Caco-2 (cell line): ENCODE results near the gene MTO1. TPM values are rescaled to one million over a fixed set of nuclear protein-coding genes. Genes with fewer than 3 reads are reported as not detected.

Source experiments
- BruUV-seq: library from RNA; stranded (reverse); fragments of 400-500 nt; replicated peaks from 2 replicates; lab custom pipeline; 2021; lab: Mats Ljungman, UMichigan
- CTCF ChIA-PET: fragments of 300-600 bp; sonication (Branson Sonifier 250); formaldehyde crosslinking; loops from one replicate; lab custom pipeline; 2022; ENCODE audit warnings: antibody characterized with exemption; lab: Charles Lee
- POLR2A ChIA-PET: fragments of 300-600 bp; sonication (Branson Sonifier 250); formaldehyde crosslinking; loops from one replicate; lab custom pipeline; 2022; ENCODE audit warnings: antibody characterized with exemption; lab: Charles Lee
- DNase-seq, 2 experiments: peaks; one replicate each; pipeline versions ENCODE4 v3.0.0 to v3.0.0-alpha.2; 2020 to 2022
- H3K27me3 ChIP-seq: replicated peaks from 2 replicates; pipeline ENCODE4 v1.6.0; 2011; ENCODE audit warnings: low read length; ENCODE audit not compliant: control insufficient read depth, insufficient read depth
- H3K36me3 ChIP-seq: 2 replicates; pipeline ENCODE4 v1.5.1; 2011; ENCODE audit warnings: low read length; ENCODE audit not compliant: control insufficient read depth, insufficient read depth
- H3K4me1 ChIP-seq: fragments of 250-450 bp; sonication (Bioruptor Pico); 2 replicates; pipeline ENCODE4 v1.5.1; 2020; ENCODE audit warnings: mild to moderate bottlenecking
- H3K4me3 ChIP-seq: 2 replicates; pipeline ENCODE4 v1.5.1; 2011; ENCODE audit warnings: low read depth, mild to moderate bottlenecking, control low read depth, low read length
- H3K9me3 ChIP-seq: fragments of 250-450 bp; sonication (Bioruptor Pico); 2 replicates; pipeline ENCODE4 v1.5.1; 2020; ENCODE audit warnings: mild to moderate bottlenecking, moderate library complexity
- H3K27ac Mint-ChIP-seq: one replicate; pipeline ENCODE4 v1.8.0; 2022; ENCODE audit warnings: mixed read lengths; ENCODE audit not compliant: unreplicated experiment
- H3K27me3 Mint-ChIP-seq: one replicate; pipeline ENCODE4 v1.8.0; 2022; ENCODE audit warnings: mixed read lengths; ENCODE audit not compliant: insufficient read depth, unreplicated experiment
- H3K36me3 Mint-ChIP-seq: one replicate; pipeline ENCODE4 v1.8.0; 2022; ENCODE audit warnings: mild to moderate bottlenecking, mixed read lengths; ENCODE audit not compliant: insufficient read depth, unreplicated experiment
- H3K4me1 Mint-ChIP-seq: one replicate; pipeline ENCODE4 v1.8.0; 2022; ENCODE audit warnings: low read depth, mixed read lengths; ENCODE audit not compliant: unreplicated experiment
- H3K4me3 Mint-ChIP-seq: one replicate; pipeline ENCODE4 v1.8.0; 2022; ENCODE audit warnings: mild to moderate bottlenecking, moderate library complexity, mixed read lengths; ENCODE audit not compliant: unreplicated experiment
- H3K9me3 Mint-ChIP-seq: one replicate; pipeline ENCODE4 v1.8.0; 2022; ENCODE audit warnings: mixed read lengths; ENCODE audit not compliant: unreplicated experiment
- CTCF ChIP-seq, 2 experiments: fragments of 200-600 bp in 1 of 2; IDR thresholded peaks; 1 replicate in 1 of 2; 2 replicates in 1 of 2; pipeline versions ENCODE4 v1.5.1 to v1.8.0; 2011 to 2022; ENCODE audit warnings: antibody characterized with exemption in 1 of 2, control low read depth in 1 of 2, inconsistent platforms in 1 of 2, low read depth in 1 of 2, low read length in 1 of 2, mild to moderate bottlenecking in 1 of 2, moderate library complexity in 1 of 2; ENCODE audit not compliant: insufficient read depth in 1 of 2, severe bottlenecking in 1 of 2, unreplicated experiment in 1 of 2
- intact Hi-C: fragments of 100-400 bp; cut with micrococcal nuclease; formaldehyde crosslinking; loops from one replicate; pipeline ENCODE4 v1.10.0; 2022; ENCODE audit not compliant: unreplicated experiment
- total RNA-seq: library from RNA; stranded (reverse); gene quantifications from 2 replicates; pipeline ENCODE4 v1.2.3, GENCODE V29; 2022

MTO1 gene
- total RNA-seq, 1 experiment from 2014 or later = 28.7 TPM

GRCh38 chr6:73471686-73472290, 10.3 kb downstream of the MTO1 start:
- TF ChIP-seq CTCF (IDR thresholded peaks at IDR 0.05; ENCODE audit: insufficient read depth in 1 of 2, low read depth in 1 of 2, low read length in 1 of 2, severe bottlenecking in 1 of 2, unreplicated experiment in 1 of 2) = no peak
- CTCF ChIA-PET = no interaction called here
- H3K27me3 Mint-ChIP-seq = no peaks in the 10 kb centered on the region
- Histone ChIP-seq H3K27me3 (no peaks in the 10 kb centered on the region), H3K9me3 (no peaks in the 10 kb centered on the region), H3K36me3 (no peaks in the 10 kb centered on the region; the same call in 1 of the 2 replicates), H3K4me1 (no peaks in the 10 kb centered on the region), H3K4me3 (no peak overlapping the region)
- H3K27ac Mint-ChIP-seq = no peak overlapping the region
- intact Hi-C loops = loop anchor here (1.0 kb wide), 1 partner anchor 133 kb away; no protein-coding TSS in a partner anchor
- POLR2A ChIA-PET = no interaction called here
- no peaks in the 10 kb centered on the region for H3K4me1 Mint-ChIP-seq
- BruUV-seq = no TSS peak
- no peak for DNase-seq
- no peak overlapping the region for H3K4me3 Mint-ChIP-seq
- H3K9me3 Mint-ChIP-seq = no peaks in the 10 kb centered on the region
- peaks cover 74% of the 10 kb centered on the region for H3K36me3 Mint-ChIP-seq

GRCh38 chr6:73476723-73477122, 15.2 kb downstream of the MTO1 start:
- Mint-ChIP-seq H3K36me3 (peaks cover 67% of the 10 kb centered on the region), H3K4me1 (no peaks in the 10 kb centered on the region), H3K27me3 (no peaks in the 10 kb centered on the region), H3K27ac (no peak overlapping the region), H3K9me3 (no peaks in the 10 kb centered on the region), H3K4me3 (no peak overlapping the region)
- TF ChIP-seq CTCF (IDR thresholded peaks at IDR 0.05; ENCODE audit: insufficient read depth in 1 of 2, low read depth in 1 of 2, low read length in 1 of 2, severe bottlenecking in 1 of 2, unreplicated experiment in 1 of 2) = no peak
- Histone ChIP-seq H3K4me1 (no peaks in the 10 kb centered on the region), H3K27me3 (no peaks in the 10 kb centered on the region), H3K4me3 (no peak overlapping the region), H3K36me3 (no peaks in the 10 kb centered on the region), H3K9me3 (no peaks in the 10 kb centered on the region)
- CTCF ChIA-PET = no interaction called here
- POLR2A ChIA-PET = no interaction called here
- intact Hi-C loops = no loop called here
- no TSS peak for BruUV-seq
- no peak for DNase-seq

DNA sequence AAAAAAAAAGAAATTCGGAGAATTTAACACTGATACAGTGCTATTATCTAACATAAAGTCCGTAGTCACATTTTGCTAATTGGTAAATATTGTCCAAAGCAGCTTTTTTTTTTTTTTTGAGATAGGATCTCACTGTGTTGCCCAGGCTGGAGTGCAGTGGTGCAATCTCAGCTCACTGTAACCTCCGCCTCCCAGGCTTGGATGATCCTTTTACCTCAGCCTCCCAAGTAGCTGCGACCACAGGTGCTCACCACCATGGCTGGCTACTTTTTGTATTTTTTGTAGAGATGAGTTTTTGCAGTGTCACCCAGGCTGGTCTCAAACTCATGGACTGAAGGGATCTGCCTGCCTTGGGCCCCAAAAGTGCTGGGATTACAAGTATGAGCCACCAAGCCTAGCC, 15.9 kb downstream of the MTO1 start:
- Histone ChIP-seq H3K4me1 (no peaks in the 10 kb centered on the region), H3K27me3 (no peaks in the 10 kb centered on the region), H3K9me3 (no peaks in the 10 kb centered on the region), H3K36me3 (no peaks in the 10 kb centered on the region), H3K4me3 (no peak overlapping the region)
- BruUV-seq = no TSS peak
- H3K27ac Mint-ChIP-seq = no peak overlapping the region
- no peak for TF ChIP-seq CTCF (IDR thresholded peaks at IDR 0.05; ENCODE audit: insufficient read depth in 1 of 2, low read depth in 1 of 2, low read length in 1 of 2, severe bottlenecking in 1 of 2, unreplicated experiment in 1 of 2)
- H3K4me1 Mint-ChIP-seq = no peaks in the 10 kb centered on the region
- peaks cover 67% of the 10 kb centered on the region for H3K36me3 Mint-ChIP-seq
- DNase-seq = no peak
- no peak overlapping the region for H3K4me3 Mint-ChIP-seq
- POLR2A ChIA-PET = no interaction called here
- intact Hi-C loops = no loop called here
- no peaks in the 10 kb centered on the region for H3K9me3 Mint-ChIP-seq
- H3K27me3 Mint-ChIP-seq = no peaks in the 10 kb centered on the region
- CTCF ChIA-PET = interaction anchor here (0.6 kb wide), 2 partner anchors 11 to 175 kb away, joined by 3 read pairs; no protein-coding TSS in a partner anchor
